ENCODE measurements around the gene MED4. TPM values are rescaled to one million over a fixed set of nuclear protein-coding genes. Genes with fewer than 3 reads are reported as not detected.

MED4 gene
- total RNA-seq, 1 experiment from 2014 or later, result 46.9 TPM

DNA sequence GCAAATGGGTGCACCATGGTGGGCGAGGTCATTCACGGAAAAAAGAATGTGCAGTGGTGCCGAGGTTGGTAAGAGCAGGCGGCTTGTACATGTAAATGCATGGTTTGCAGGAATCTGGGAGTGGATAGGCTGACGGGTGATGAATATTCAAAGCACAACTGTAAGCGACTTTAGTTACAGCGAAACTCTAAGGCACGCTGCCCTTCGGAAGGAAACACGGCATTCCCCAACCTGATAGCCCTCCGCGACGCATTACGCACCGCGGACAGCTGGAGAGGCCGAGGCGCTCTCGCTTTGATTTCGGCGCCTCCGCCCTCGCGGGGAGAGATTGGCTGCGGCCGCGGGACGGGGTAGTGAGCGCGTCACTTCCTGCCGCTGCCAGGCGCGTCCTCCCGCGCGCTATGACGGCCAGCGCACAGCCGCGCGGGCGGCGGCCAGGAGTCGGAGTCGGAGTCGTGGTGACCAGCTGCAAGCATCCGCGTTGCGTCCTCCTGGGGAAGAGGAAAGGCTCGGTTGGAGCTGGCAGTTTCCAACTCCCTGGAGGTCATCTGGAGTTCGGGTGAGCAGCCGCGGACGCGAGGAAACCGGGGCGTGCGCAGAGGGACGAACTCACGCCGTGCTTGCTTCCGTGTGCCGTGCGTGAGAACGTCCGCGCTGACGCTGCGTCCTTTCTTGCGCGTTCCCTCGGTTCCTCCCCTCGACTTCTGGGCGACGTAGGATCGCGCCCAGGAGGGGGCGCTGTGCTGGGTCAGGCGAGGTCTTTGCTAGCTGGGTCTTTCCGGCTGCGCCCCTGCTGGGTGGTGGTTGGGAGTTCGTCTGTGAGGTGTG, 57.3 kb downstream of the MED4 start, which contains the start of gene NUDT15 (continued):
- TF ChIP-seq, protein P1, sequence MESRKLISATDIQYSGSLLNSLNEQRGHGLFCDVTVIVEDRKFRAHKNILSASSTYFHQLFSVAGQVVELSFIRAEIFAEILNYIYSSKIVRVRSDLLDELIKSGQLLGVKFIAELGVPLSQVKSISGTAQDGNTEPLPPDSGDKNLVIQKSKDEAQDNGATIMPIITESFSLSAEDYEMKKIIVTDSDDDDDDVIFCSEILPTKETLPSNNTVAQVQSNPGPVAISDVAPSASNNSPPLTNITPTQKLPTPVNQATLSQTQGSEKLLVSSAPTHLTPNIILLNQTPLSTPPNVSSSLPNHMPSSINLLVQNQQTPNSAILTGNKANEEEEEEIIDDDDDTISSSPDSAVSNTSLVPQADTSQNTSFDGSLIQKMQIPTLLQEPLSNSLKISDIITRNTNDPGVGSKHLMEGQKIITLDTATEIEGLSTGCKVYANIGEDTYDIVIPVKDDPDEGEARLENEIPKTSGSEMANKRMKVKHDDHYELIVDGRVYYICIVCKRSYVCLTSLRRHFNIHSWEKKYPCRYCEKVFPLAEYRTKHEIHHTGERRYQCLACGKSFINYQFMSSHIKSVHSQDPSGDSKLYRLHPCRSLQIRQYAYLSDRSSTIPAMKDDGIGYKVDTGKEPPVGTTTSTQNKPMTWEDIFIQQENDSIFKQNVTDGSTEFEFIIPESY (IDR thresholded peaks at IDR 0.05; ENCODE audit: extremely low read depth, insufficient replicate concordance, low read length), result no peak

DNA sequence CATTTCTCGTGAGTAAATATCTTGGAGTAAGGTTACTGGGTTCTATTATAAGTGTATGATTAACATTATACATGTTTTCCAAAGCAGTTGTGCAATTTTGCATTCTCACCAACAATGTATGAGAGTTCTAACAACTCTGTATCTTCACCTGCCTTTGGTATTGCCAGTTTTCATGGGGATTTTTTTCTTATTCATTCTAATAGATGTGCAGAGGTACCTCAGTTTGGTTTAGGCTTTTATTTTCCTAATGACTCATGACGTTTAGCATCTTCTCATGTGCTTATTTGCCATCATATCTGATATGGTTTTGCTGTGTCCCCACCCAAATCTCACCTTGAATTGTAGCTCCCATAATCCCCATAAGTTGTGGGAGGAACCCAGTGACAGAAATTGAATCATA, 65.0 kb downstream of the MED4 start:
- DNase-seq (ENCODE audit: low read depth, low spot score) (no peak), ATAC-seq (no peak)
- Histone ChIP-seq H3K9me2 (ENCODE audit: insufficient read depth) (no peaks in the 10 kb centered on the region), H3K4me3 (replicated peaks in 1 of 2; ENCODE audit: low read depth in 1 of 2, low read length in 2 of 2) (no peak overlapping the region), H3K9me3 (ENCODE audit: control insufficient read depth in 1 of 2, insufficient read depth in 1 of 2, low read depth in 1 of 2, low read length in 2 of 2) (peaks cover 13% of the 10 kb centered on the region in 2 experiments; a peak in 3 of 4 replicates), H3K9ac (ENCODE audit: low read length) (no peak overlapping the region), H3K4me2 (ENCODE audit: low read length) (no peak overlapping the region), H2AFZ (ENCODE audit: low read depth, low read length, poor library complexity, severe bottlenecking) (no peak overlapping the region), H4K20me1 (ENCODE audit: insufficient read depth) (no peaks in the 10 kb centered on the region), H3K36me3 (ENCODE audit: control insufficient read depth in 1 of 2, insufficient read depth in 2 of 2, low read length in 2 of 2) (no peaks in the 10 kb centered on the region), H3K79me2 (ENCODE audit: insufficient read depth, low read length) (no peaks in the 10 kb centered on the region), H3K4me1 (ENCODE audit: control insufficient read depth in 1 of 2, insufficient read depth in 2 of 2, low read length in 2 of 2) (no peaks in the 10 kb centered on the region), H3K27ac (ENCODE audit: low read depth, low read length) (no peak overlapping the region), H3K27me3 (ENCODE audit: insufficient read depth, low read length) (no peaks in the 10 kb centered on the region)
- TF ChIP-seq POLR2AphosphoS5 (IDR thresholded peaks at IDR 0.05; ENCODE audit: low read depth, low read length), result no peak
- TF ChIP-seq, protein P2, sequence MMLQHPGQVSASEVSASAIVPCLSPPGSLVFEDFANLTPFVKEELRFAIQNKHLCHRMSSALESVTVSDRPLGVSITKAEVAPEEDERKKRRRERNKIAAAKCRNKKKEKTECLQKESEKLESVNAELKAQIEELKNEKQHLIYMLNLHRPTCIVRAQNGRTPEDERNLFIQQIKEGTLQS (IDR thresholded peaks at IDR 0.05), result no peak
- TF ChIP-seq, protein P3, sequence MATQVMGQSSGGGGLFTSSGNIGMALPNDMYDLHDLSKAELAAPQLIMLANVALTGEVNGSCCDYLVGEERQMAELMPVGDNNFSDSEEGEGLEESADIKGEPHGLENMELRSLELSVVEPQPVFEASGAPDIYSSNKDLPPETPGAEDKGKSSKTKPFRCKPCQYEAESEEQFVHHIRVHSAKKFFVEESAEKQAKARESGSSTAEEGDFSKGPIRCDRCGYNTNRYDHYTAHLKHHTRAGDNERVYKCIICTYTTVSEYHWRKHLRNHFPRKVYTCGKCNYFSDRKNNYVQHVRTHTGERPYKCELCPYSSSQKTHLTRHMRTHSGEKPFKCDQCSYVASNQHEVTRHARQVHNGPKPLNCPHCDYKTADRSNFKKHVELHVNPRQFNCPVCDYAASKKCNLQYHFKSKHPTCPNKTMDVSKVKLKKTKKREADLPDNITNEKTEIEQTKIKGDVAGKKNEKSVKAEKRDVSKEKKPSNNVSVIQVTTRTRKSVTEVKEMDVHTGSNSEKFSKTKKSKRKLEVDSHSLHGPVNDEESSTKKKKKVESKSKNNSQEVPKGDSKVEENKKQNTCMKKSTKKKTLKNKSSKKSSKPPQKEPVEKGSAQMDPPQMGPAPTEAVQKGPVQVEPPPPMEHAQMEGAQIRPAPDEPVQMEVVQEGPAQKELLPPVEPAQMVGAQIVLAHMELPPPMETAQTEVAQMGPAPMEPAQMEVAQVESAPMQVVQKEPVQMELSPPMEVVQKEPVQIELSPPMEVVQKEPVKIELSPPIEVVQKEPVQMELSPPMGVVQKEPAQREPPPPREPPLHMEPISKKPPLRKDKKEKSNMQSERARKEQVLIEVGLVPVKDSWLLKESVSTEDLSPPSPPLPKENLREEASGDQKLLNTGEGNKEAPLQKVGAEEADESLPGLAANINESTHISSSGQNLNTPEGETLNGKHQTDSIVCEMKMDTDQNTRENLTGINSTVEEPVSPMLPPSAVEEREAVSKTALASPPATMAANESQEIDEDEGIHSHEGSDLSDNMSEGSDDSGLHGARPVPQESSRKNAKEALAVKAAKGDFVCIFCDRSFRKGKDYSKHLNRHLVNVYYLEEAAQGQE (IDR thresholded peaks at IDR 0.05; ENCODE audit: low read depth), result no peak
- no peak for TF ChIP-seq POLR2A (IDR thresholded peaks at IDR 0.05; ENCODE audit: borderline replicate concordance, extremely low read depth, insufficient read depth, insufficient read length)
- TF ChIP-seq ZNF274 (IDR thresholded peaks at IDR 0.05; ENCODE audit: low read depth, low read length), result no peak
- no peak for TF ChIP-seq ZFX (IDR thresholded peaks at IDR 0.05)
- BruUV-seq (replicated peaks), result no TSS peak
- ChIA-PET RAD21 (ENCODE audit: low non-redundant PET in 1 of 2, low total read pairs in 2 of 2, uncharacterized antibody in 2 of 2, unreplicated experiment in 2 of 2) (interaction anchor here in 1 of 2 experiments (0.6 kb wide), 1 partner anchor 36 kb away, joined by 5 read pairs; no protein-coding TSS in a partner anchor), POLR2A (no interaction called here), CTCF (no interaction called here)
- intact Hi-C loops (cut with micrococcal nuclease), result no loop called here

Data from HCT116 (cell line).